GM12874 (cell line): Measurements from ENCODE around the gene DUSP22.

Experiments
- CTCF ChIP-seq: IDR thresholded peaks from 2 replicates; pipeline ENCODE4 v1.5.1; 2011; ENCODE audit warnings: low read depth, mild to moderate bottlenecking, control low read depth, low read length, moderate library complexity; ENCODE audit not compliant: insufficient read depth

Gene DUSP22

GRCh38 chr6:327538-328116 is 35.3 kb downstream of the DUSP22 start:
- no peak for TF ChIP-seq CTCF

GRCh38 chr6:328136-328670 is 35.9 kb downstream of the DUSP22 start:
- no peak for TF ChIP-seq CTCF

GRCh38 chr6:328924-329323 is 36.6 kb downstream of the DUSP22 start:
- no peak for TF ChIP-seq CTCF

- peak; percentile 21; the same call in 1 of the 2 replicates for TF ChIP-seq CTCF
These were observed 37.8 kb downstream of the DUSP22 start for GRCh38 chr6:329888-330691.

GRCh38 chr6:330948-331347 is 38.7 kb downstream of the DUSP22 start:
- no peak for TF ChIP-seq CTCF

GRCh38 chr6:331622-332521 is 39.6 kb downstream of the DUSP22 start:
- TF ChIP-seq CTCF, result peak; percentile 55

- no peak for TF ChIP-seq CTCF
These were observed 40.4 kb downstream of the DUSP22 start for GRCh38 chr6:332671-333070.
